Pulmonary artery endothelial cell (primary cell): ENCODE data around the gene NT5C1B. TPM values are rescaled to one million over a fixed set of nuclear protein-coding genes. Genes with fewer than 3 reads are reported as not detected.

Experiments used
- DNase-seq: peaks from one replicate; pipeline ENCODE4 v3.0.0-alpha.2; 2011; ENCODE audit warnings: low read depth, low spot score
- total RNA-seq: library from RNA; depleted of rRNA; stranded (reverse); fragments of >200 nt; gene quantifications from 2 replicates; pipeline ENCODE4 v1.2.3, GENCODE V29; 2014

The NT5C1B gene
- total RNA-seq, 1 donor from 2014 or later: not detected

DNA sequence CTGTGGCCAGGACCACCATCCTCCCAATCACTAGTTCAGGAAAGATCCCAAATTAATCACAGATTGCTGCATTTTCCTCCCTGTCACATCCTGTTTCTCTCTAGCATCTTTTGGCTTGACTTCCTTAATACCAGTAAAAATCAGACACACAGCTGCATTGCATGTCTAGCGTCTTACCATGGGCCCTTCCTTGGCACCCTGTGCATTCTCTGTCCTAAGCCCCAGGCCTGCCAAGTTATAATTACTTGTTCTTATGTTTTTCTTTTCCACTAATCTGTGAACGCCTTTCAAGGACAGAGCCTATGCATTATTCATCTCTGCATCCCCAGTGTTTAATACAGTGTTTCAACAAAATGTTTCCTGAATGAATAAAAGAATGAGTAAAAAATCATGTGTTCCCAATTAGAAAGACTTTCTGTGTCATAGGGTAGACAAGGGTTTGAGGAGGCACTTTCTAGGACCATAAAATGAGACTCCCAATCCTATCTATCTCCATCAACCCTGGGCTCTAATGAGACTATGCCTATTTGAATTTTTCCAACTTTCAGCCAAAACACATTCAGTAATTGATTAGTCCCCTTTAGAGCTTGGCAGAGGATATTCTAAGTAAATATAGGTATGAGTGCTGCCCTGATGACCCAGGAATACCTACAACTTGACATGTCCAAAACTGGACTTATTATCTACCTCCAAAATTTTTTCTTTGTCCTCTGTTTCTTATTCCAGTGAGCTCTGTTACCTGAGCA is 10.3 kb upstream of the NT5C1B start:
- no peak for DNase-seq

DNA sequence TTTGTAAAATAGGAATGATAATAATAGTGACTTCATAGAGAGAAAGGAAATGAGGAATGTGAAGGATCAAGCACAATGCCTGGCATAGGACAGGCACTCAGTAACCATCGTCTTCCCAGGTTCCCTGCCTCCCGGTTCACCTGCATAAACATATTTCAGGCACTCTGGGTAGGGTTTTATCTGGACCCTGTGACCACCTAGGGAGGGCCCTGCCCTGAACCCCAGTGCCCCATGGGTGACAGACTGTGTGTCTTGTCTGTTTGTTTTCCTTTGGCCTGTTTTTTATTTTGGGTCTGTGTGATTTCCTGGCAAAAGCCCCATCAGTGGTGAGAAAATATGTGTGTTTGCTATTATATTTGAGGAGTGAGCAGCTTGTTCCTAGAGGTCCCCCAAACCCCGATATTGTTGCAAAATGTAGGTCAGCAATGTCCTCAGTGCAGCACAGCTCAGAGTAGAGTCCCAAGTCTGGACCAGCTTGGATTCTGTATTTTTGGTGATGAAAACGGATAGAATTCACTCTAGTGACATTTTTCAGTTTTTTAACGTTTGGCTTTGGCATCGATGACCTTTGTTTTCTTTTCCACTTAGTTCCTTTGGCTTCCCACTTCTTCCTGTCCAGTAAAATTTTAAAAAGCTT is 9.6 kb upstream of the NT5C1B start:
- no peak for DNase-seq

DNA sequence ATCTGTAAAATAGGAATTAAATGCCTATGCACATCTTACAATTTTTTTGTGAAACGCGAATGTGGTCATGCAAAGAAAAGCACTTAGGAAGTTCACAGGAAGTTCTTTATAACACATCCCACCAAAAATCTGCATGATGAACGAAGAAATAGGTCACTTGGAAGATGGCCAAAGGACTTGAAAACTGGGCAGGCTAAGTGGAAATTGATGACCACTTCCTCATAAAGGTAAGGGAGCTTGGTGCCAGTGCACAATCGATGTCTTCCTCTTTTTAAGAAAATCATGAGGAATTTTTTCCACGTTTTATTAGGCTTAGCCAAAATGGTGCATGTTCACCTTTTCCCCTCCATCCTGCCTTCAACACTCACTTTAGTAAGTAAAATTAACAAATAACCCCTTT is 8.2 kb upstream of the NT5C1B start:
- DNase-seq: no peak

DNA sequence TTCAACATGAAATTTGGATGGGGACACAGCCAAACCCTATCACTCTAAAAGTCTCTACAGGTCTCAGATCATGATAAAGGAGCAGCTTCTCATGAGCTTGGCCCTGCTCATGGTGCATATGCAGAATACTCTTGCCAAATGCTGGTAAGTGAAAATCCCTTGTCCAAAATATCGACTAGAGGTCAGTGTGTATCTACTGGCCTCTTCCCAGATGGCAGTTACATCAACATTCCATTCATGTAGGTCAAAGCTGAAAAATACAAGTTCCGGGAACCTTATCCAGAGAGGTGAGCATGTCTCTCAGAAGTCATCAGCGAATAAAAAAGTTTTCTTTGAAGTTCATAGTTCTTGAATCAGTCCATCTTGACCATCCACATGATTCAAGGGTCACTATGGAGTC is 7.6 kb upstream of the NT5C1B start:
- DNase-seq: no peak

DNA sequence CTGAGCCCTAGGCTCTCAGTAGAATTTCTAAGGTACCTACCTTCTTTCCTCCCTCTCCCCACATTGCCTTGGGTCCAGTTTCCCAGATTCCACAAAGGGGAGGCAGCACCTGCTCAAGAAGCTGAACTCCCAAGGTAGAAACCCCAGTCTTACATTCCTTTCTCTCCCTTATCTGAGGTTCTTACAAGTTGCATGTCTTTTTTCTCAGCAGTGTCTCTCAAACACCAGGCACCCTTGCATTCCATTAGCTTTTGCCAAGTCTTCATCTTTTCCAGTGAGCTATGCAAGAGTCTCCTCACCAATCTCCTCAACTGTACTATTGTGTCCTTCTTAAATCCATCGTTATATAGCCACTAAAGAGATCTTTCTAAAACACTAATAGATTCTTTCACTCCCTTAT is 4.1 kb upstream of the NT5C1B start:
- DNase-seq: no peak

DNA sequence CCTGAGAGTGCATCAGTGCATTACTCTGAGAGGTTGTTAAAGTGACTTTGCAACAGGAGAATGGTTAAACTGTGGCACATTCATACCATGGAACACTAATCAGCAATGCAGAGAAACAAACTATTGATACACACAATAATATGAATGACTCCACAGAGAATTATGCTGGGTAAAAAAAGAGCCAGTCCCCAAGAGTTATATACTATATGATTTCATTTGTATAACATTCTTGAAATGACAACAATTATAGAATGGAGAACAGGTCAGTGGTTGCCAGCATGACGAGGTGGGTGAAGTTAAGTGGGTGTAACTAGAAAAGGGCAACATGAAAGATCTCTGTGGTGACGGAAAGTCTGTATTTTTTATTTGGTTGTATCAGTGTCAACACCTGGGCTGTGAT is 3.0 kb upstream of the NT5C1B start:
- no peak for DNase-seq

DNA sequence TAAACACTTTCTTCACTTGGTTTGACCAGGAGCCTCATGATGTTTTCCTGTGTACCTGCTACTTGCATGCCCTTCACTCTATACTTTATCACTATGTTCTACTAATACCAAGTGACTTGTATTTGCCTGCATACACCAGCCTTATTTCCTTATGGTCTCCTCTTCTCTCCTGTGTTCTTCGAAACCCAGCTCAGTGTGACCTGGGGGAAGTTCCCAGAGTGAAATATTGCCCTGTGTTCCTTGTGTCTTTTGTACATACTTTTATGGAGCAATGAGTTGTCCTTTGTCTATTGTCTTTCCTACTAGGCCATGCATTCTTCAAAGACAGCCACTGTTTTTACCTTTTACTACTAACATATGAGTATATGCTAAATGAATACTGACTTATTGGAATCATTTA is 567 bp downstream of the NT5C1B start:
- DNase-seq: no peak

DNA sequence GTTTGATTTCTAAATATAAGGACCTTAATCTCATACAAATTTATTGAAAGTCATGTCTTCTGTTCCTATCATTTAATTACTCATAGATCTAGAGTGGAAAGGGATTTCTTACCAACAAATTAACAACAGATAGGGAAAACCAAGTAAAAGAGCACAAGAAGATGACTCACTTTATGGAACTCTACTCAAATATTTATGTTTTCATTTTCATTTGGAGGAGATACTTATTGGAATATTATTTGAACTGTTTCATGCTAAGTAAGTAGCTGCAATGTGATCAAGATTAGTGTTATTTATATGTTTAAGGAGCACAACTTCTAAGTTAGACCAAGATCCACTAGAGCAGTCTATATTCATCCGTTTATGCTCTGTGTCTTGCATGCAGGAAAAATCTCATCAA is 1.3 kb downstream of the NT5C1B start:
- no peak for DNase-seq

DNA sequence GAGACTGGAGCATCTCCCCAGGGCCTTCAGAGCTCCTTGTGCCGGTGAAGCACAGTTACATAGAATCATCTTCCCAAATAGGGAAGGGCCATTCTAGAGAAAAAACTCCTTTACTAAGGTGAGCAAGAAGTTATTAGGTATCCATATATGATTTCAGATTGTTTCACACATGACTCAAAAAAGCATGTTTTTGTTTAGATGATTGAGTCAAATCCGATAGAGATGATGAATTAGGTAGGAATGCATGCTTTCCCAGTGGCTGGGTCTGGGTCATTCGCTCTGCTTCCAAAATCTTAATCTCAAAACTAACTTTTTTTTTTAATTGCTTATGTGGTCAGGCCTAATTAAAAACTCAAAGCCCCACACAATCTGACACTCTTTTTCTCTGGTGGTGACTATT is 3.8 kb downstream of the NT5C1B start:
- DNase-seq: no peak

DNA sequence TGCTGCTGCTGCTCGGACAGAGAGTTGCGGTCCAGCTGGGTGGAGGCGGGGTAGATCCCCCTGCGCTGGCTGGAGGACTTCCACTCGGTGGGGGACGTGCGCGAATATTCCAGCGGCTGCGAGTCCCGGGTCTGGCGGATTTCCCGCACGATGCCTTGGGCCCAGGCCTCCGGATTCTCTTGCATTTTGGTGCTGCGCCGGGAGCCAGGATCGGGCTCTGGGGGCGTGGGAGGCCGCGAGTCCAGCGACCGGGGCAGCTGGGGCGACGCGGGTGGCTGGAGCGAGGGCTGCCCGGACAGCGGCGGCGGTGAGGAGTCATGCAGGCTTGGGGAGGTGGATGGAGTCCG is 4.8 kb downstream of the NT5C1B start:
- DNase-seq: no peak

DNA sequence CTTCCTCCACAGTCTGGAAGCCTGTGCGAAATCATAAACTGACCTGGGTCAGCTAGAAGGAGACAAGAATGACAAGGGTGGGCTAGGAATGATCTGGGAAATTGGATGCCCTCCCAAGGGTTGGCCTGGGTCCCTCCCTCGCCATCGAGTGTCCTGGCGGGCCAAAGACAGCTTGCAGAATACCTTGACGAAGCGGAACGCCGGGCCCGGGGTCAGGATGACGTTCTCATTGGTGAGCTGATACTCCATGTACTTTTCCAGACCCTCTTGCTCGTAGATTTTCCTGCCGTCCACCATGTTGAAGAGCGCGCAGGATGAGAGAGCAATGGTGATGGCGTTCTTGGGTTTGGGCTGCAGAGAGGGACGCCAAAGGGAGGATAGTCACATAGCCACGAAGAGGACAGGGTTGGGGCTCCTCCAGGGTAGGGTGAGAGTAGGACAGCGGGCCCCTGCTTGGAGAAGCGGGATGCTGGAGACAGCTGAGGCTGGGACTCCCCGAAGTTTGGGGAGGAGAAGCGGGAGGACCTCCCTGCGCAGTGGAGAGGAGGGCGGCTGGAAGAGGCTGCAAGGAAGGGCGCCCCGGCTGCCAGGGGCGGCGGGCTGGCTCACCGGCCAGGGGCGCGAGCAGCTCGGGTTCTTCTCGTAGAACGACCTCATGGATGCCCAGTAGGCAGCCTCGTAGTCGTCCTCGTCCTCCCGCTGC is 5.3 kb downstream of the NT5C1B start:
- no peak for DNase-seq

DNA sequence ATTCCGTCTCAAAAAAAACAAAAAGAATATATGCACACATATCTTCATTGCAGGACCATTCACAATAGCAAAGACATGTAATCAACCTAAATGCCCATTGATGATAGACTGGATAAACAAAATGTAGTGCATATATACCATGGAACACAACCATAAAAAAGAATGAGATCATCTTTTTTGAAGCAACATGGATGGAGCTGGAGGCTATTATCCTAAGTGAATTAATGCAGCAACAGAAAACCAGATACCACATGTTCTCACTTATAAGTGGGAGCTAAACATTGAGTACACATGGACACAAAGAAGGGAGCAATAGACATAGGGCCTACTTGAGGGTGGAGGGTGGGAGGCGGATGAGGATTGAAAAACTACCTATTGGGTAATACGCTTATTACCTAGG is 8.8 kb downstream of the NT5C1B start:
- DNase-seq: no peak

DNA sequence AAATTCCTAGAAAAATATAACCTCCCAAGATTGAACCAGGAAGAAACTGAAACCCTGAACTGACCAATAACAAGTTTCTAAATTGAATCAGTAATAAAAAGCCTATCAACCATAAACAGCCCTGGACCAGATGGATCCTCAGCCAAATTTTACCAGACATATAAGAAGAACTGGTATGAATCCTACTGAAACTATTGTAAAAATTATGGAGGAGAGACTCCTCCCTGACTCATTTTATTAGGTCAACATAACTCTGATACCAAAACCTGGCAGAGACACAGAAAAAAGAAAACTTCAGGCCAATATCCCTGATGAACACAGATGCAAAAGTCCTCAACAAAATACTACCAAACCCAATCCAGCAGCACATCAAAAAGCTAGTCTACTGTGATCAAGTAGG is 11.3 kb downstream of the NT5C1B start:
- no peak for DNase-seq

DNA sequence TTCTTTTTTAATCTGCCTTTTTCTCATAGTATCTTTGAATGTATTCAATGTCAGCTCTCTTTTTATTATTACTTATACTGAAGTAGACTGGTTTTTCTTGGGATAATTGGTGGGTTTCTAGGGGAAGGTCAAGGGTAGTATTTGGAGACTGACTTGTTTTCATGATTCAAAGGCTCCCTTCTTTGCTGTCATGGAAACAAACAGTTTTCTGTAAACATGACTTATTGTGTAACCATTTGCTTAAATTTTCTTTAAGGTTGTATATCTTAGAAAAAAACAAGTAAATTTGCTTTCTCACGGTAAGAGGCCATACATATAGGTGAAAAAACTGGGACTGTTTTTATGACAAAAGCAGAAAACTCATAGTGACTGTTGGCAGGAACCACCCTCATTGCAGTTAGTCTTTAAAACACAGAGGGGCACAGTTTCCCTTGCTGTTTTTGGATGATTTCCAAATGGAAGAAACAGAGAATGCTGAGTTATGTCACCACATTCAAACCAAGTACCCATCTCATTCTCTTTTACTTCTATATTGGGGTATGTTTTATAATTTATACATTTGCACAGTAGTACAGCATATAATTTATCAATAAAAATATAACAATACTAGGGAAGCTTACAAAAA is 23.1 kb downstream of the NT5C1B start:
- DNase-seq: no peak

DNA sequence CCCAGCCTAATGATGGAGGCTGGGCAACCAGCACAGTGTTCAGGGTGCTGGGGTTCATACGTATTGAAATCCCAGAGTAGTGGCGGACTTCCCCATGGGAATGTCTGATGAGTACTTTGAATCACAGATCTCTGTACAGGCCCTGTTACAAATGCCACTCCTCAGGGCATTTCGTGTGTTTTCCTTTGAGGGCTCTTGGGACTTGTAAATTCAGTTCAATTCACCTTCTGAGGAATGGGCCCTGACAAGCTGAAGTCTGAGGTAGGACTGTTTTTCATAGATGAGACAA is 28.6 kb downstream of the NT5C1B start:
- DNase-seq: no peak

DNA sequence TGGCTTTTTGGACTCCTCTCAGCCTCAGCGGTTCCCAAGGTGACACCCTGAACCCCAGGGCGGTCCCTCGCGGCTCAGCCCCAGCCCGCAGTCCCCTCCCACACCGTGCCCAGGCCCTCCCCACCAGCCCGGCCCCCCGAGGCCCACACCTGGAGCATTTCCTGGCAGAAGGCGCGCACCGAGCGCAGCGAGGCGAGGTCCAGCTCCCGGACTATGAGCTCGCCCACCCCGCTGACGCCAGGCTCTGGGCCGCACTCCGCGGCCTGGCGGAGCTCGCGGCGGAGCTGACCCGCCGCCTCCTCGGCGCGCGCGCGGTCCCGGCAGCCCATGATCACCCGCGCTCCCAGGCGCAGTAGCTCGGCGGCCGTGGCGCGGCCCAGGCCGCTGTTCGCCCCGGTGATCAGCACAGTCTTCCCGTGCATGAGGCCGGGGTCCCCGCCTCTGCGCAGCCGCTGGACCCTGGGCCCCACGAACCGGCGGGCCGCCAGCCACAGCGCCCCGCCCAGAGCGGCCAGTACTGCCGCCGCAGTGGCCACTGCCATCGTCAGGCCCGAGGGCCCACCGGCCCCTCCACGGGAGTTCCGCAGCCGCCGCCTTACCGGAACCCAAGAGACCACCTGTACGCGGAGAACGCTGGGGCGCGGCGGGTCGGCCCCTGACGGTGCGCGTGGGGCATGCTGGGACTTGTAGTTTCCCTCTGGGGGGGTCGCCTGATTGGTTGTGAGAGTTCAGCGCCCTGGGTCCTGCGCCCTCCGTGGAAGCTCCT is 29.2 kb downstream of the NT5C1B start, which contains the start of gene RDH14:
TSS of gene RDH14 (minus strand) at position 623 of the 766 bp plus-strand sequence. CDS start at position 542, 81 bp downstream.
- peak; percentile 75 for DNase-seq

DNA sequence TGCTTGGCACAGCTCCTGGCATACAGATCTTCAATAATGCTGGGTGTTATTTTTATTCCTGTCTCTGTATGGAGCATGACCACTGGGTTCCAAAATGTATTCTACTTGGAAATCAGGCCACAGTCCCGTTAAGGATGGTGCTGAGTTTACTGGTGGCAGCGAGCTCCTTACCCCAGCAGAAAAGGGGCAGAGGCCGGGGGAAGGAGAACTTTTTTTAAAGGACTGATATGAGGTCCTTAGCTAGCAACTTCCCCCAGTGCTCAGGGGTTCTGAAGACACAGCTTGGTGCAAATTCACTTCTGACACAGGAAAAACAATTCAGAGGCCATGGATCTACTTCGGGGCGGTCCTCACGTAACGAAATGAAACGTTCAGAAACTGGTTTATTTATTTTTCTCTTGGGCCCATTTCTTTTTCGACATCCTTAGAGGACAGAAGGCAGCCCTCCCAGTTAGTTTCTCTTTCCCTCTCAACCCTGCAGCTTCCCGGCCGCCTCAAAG is 29.8 kb downstream of the NT5C1B start:
- DNase-seq: no peak

DNA sequence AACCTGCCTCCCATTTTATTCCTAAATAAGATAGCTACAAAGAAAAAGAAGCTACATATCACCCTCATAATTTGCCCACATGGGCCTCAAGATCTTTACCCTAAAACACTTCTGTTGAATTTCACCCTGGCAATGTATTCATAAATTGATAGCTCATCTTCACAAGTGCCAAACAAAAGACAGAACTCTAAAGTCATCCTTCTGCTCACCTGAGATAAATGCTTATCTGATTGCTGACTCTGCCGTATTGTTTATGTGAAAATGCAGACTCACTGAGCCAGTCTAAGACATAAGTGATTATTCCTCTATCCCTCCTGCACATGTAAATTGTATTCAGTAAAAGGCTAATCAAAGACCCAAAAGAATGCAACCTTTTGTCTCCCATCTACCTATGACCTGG is 30.9 kb downstream of the NT5C1B start:
- DNase-seq: no peak

DNA sequence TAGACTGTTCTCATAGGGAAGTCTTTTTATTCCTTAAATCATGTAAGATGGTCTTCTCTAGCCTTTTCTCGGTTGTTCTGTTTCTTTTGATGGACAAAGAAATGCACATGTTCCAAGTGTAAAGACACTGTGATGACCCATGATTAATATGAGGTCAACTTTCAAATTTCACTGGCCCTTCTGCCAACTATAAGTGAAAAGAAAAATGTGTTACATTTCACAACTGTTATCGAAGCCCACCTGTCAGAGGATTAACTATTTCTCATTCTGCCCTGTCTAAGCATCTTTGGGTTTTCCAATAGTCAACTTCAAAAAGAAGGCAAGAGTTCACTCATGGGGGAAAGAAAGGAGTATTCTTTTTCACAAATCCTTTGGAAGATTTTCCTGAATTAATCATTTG is 32.2 kb downstream of the NT5C1B start:
- DNase-seq: no peak

DNA sequence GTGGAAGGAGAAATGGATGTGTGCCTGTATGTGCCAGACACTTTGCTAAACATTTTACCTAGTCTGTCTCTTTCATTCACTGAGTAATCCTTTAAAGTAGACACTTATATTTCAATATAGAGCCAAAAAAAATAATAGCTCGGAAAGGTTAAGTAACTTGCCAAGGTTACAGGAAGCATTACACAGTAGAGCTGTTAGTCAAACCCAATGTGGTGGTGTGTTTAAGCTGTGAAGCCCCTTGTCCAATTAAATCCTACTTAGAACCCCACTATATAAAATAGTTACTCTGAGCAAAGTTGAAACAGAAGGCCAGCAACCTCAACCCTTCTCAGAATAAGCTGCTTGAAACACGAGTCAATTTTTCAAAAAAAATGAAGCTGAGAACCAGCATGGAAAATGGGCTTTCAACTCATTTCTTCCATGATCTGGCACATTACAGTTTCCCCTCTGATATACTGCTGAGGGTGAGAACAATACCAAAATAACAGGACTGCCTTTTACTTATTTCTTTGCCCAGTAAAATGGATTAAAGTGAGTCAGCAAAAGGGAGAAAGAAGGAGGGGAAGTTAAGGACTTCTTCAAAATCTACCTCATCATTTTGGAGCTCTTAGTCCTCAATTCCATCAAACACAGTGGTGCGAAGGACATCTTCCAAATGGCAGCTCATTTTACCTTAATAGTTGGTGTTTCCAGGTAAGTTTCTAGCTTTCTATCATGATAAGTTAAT is 36.9 kb downstream of the NT5C1B start:
- DNase-seq: no peak

DNA sequence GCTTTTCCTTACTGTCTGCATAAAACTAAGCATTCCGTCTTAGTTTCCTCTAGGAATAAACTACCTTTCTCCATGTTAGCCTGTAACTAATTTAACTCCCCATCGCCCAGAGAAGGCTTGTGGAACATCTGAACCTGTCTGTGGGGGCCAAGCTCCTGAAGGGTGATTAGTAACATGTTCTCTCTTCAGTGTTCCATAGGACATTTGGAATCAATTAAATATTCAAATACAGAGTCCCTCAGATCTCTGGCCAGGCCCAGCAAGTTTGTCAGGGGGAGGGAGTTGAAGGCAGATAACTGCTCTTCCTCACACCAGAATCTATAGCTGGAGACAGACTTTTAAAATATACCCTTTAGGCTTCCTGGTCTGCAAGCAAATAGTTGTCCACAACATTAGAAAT is 37.7 kb downstream of the NT5C1B start:
- DNase-seq: no peak
